Adrenal gland (tissue), 12 donors: ENCODE data around the gene RASSF10. TPM values are rescaled to one million over a fixed set of nuclear protein-coding genes. Genes with fewer than 3 reads are reported as not detected.

Source experiments
- DNase-seq, 7 donors: peaks; one replicate each; pipeline ENCODE4 v3.0.0-alpha.2; 2019 to 2020
- H3K27ac ChIP-seq, 5 donors: fragments of 200-600 bp; sonication (generic) in 4 of 5; 1 replicate in 3 of 5; 2 replicates in 2 of 5; pipeline versions ENCODE4 v1.5.1 to v1.8.0; 2016 to 2020; ENCODE audit warnings: mild to moderate bottlenecking in 1 of 5
- H3K27me3 ChIP-seq: fragments of 200-600 bp; 2 replicates; pipeline ENCODE4 v1.8.0; 2021
- H3K36me3 ChIP-seq, 2 donors: fragments of 200-600 bp; replicated peaks in 1 of 2; 1 replicate in 1 of 2; 2 replicates in 1 of 2; pipeline versions ENCODE4 v1.5.1 to v1.8.0; 2018 to 2022
- H3K4me1 ChIP-seq, 2 donors: fragments of 200-600 bp; replicated peaks in 1 of 2; 1 replicate in 1 of 2; 2 replicates in 1 of 2; pipeline versions ENCODE4 v1.5.1 to v1.8.0; 2018 to 2021
- H3K4me3 ChIP-seq, 4 donors: fragments of 200-600 bp; sonication (generic) in 3 of 4; one replicate each; pipeline ENCODE4 v1.5.1; 2016 to 2018
- H3K9me3 ChIP-seq, 3 donors: fragments of 200-600 bp; sonication (generic) in 1 of 3; replicated peaks in 1 of 3; 1 replicate in 2 of 3; 2 replicates in 1 of 3; pipeline versions ENCODE4 v1.5.1 to v1.8.0; 2016 to 2021
- CTCF ChIP-seq, 6 experiments: fragments of 450-650 bp in 4 of 6; fragments of 200-600 bp in 2 of 6; sonication (generic) in 1 of 6; IDR thresholded peaks; 1 replicate in 5 of 6; 2 replicates in 1 of 6; pipeline versions ENCODE4 v1.5.1 to v1.8.0; 2016 to 2021; ENCODE audit warnings: antibody characterized with exemption in 6 of 6, mild to moderate bottlenecking in 2 of 6, moderate library complexity in 1 of 6
- POLR2A ChIP-seq, 2 donors: fragments of 450-650 bp; IDR thresholded peaks; one replicate each; pipeline ENCODE4 v1.6.1; 2017; ENCODE audit warnings: antibody characterized with exemption in 2 of 2, mild to moderate bottlenecking in 2 of 2, moderate library complexity in 1 of 2
- WGBS, 4 donors: extraction: QIAGEN DNeasy Blood & Tissue Kit in 2 of 4; methylation state at CpG; one replicate each; pipeline versions ENCODE4 v1.1.5 to v1.1.7; 2013 to 2017; 5-methylcytosine and 5-hydroxymethylcytosine counted together
- intact Hi-C, 2 donors: fragments of 100-400 bp; cut with DNase I; formaldehyde crosslinking; loops; one replicate each; pipeline versions ENCODE4 v1.14.1 to v1.15.0; 2022 to 2023
- polyA plus RNA-seq, 3 donors: library from polyadenylated mRNA; stranded (reverse); fragments of 200-250 nt in 2 of 3; fragments of 350-450 nt in 1 of 3; fragmentation: Illumina TruSeq in 1 of 3; extraction: RNeasy Lipid Tissue Mini Kit (QIAGEN cat#74804) in 1 of 3; gene quantifications; one replicate each; pipeline ENCODE4 v1.2.3, GENCODE V29; 2013 to 2014
- total RNA-seq, 9 donors: library from RNA; depleted of rRNA in 4 of 9; stranded (reverse); fragments of >200 nt in 4 of 9; fragments of 120-200 nt in 1 of 9; fragmentation: NEBNext Ultra II Directional in 1 of 9; extraction: Animal tissue kit (Norgen Biotek cat#: 25700) in 1 of 9; gene quantifications; one replicate each; pipeline versions ENCODE4 v1.1.0 to v1.2.4, GENCODE V29; 2013 to 2023
- donor health status: healthy with polysubstance abuse.
- donor health status: Bipolar disorder and iron deficiency.
- donor health status: DM: yes; HTN: yes; CAD: no.
- donor health status: DM: no; HTN: no; CAD: no.
- donor health status: DM: no; HTN: no; CAD: no.
- donor health status: DM: yes; HTN: yes; CAD: no.

RASSF10 gene
- total and polyA plus RNA-seq, 12 donors, result 0.07 TPM; not detected in 11

DNA sequence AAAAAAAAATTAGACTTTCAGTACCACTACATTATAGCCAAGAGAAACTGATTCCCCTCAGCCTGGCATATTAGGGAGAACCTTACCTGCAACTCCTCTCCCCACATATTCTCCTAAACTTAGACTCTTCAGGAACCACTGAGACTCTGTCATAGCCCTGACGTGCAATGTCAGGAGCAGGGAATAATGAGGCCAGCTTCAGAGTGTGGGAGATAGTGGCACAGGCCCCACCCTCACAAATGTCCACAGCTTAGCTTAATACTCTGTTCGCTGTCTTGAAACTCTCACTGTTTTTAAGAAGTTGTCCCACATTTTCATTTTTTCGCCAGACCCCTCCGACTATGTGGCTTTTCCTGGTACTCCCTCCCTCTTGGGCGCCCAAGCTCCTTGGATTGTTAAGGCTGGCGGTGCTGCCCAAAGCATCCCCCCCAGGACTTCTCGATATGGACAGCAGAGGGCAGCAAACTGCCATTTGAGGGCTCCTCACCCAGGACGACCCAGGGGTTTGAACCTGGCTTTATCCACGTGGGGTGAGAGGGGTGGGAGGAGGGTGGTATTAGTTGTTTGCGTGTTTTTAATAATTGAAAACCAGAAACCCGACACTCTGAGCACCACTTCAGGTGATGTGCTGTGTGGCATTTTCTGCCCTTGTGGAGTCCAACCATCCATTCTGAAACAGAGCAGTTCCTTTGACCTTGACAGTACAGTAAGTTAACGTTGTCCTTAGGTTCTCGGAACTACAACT, 45.2 kb upstream of the RASSF10 start:
- Histone ChIP-seq H3K27ac (no peak overlapping the region), H3K9me3 (no peaks in the 10 kb centered on the region), H3K36me3 (no peaks in the 10 kb centered on the region), H3K4me1 (no peaks in the 10 kb centered on the region), H3K27me3 (peaks cover 4% of the 10 kb centered on the region), H3K4me3 (no peak overlapping the region)
- TF ChIP-seq POLR2A (IDR thresholded peaks at IDR 0.05) (no peak), CTCF (IDR thresholded peaks at IDR 0.05) (peak; percentile 68 to 87 (median 83))
- WGBS, 4 donors, result 7 to 11% (median 10%) methylated on average over 12 to 13 of the region's 13 CpGs
- intact Hi-C loops, result loop anchor here in 1 of 2 donors (10.0 kb wide), 1 partner anchor 221 kb away; no protein-coding TSS in a partner anchor
- DNase-seq, result peak; percentile 58 to 80 (median 68)

DNA sequence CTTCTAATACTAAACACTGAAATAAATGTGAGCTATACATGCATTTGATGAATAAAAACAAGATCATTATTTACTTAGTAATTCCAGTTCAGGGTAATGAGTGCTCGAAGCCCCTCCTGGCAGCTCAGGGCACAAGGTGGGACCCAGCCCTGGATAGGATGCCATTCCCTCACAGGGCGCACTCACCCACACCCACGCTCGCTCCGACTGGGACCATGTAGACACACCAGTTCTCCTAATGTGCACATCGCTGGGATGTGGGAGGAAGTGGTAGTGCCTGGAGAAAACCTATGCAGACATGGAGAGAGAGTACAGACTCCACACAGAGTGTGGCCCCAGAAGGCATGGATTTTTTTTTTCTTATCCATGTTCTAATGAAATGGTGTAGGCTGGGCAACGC, 44.5 kb upstream of the RASSF10 start:
- H3K9me3 ChIP-seq, result no peaks in the 10 kb centered on the region
- no peak overlapping the region for H3K4me3 ChIP-seq
- no peak for DNase-seq
- peaks cover 4% of the 10 kb centered on the region for H3K27me3 ChIP-seq
- H3K27ac ChIP-seq, result no peak overlapping the region
- no peaks in the 10 kb centered on the region for H3K36me3 ChIP-seq
- intact Hi-C loops, result loop anchor here (5.0 to 10.0 kb wide), 3 partner anchors 218 to 508 kb away; no protein-coding TSS in a partner anchor
- 80 to 90% (median 85%) methylated on average over 7 of the region's 7 CpGs for WGBS, 4 donors
- no peak for TF ChIP-seq CTCF (IDR thresholded peaks at IDR 0.05)
- no peak for TF ChIP-seq POLR2A (IDR thresholded peaks at IDR 0.05)
- no peaks in the 10 kb centered on the region for H3K4me1 ChIP-seq

GRCh38 chr11:12966002-12966401, 43.1 kb upstream of the RASSF10 start:
- H3K36me3 ChIP-seq, result no peaks in the 10 kb centered on the region
- no peaks in the 10 kb centered on the region for H3K9me3 ChIP-seq
- TF ChIP-seq POLR2A (IDR thresholded peaks at IDR 0.05) (no peak), CTCF (IDR thresholded peaks at IDR 0.05) (no peak)
- WGBS, 4 donors, result 81 to 87% (median 83%) methylated on average over 5 of the region's 5 CpGs
- peaks cover 4% of the 10 kb centered on the region for H3K27me3 ChIP-seq
- no peak overlapping the region for H3K27ac ChIP-seq
- no peaks in the 10 kb centered on the region for H3K4me1 ChIP-seq
- no peak for DNase-seq
- intact Hi-C loops, result loop anchor here (5.0 to 10.0 kb wide), 3 partner anchors 216 to 506 kb away; no protein-coding TSS in a partner anchor
- no peak overlapping the region for H3K4me3 ChIP-seq

DNA sequence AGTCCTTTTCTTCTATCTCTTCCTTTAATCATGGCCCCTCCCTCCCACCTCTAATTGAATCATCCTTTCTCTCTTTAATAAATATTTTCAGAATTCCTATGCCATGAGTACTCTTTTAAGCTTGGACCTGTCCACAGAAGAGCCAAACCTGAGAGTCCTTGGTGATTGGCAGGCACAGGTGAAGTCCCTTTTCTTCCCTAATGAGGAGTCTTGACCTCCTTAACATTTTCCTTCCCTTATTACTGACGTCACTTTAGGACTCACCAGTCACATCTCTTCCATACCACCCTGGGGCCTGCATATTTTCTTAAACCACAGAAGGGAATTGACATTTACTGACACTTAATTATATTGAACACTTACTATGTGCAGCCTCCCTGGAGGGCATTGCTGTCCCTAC, 41.0 kb upstream of the RASSF10 start:
- TF ChIP-seq POLR2A (IDR thresholded peaks at IDR 0.05) (no peak), CTCF (IDR thresholded peaks at IDR 0.05) (no peak)
- H3K27me3 ChIP-seq, result peaks cover under 1% of the 10 kb centered on the region
- H3K4me3 ChIP-seq, result no peak overlapping the region
- DNase-seq, result no peak
- H3K36me3 ChIP-seq, result no peaks in the 10 kb centered on the region
- WGBS, 4 donors, result 70 to 79% (median 76%) methylated on average over 1 of the region's 1 CpG
- no peaks in the 10 kb centered on the region for H3K4me1 ChIP-seq
- no peak overlapping the region for H3K27ac ChIP-seq
- H3K9me3 ChIP-seq, result no peaks in the 10 kb centered on the region
- intact Hi-C loops, result loop anchor here (5.0 to 10.0 kb wide), 3 partner anchors 214 to 504 kb away; no protein-coding TSS in a partner anchor
